ENCODE data around the gene NFX1.

The NFX1 gene

GRCh38 chr9:33290247-33291030 is at the start of gene NFX1:
TSS of gene NFX1 (plus strand) at chr9:33290516. CDS start at chr9:33290573, 57 bp downstream.
- DNase-seq (ENCODE audit: low read depth), result peak; percentile 98

- DNase-seq (ENCODE audit: low read depth), result no peak
Observed at GRCh38 chr9:33241298-33241697, 49.0 kb upstream of the NFX1 start.

GRCh38 chr9:33242609-33243134 is 47.6 kb upstream of the NFX1 start:
- DNase-seq (ENCODE audit: low read depth), result no peak

GRCh38 chr9:33244137-33244784 is 46.1 kb upstream of the NFX1 start:
- DNase-seq (ENCODE audit: low read depth), result no peak

GRCh38 chr9:33245341-33245740 is 45.0 kb upstream of the NFX1 start:
- no peak for DNase-seq (ENCODE audit: low read depth)

GRCh38 chr9:33246269-33246860 is 44.0 kb upstream of the NFX1 start:
- DNase-seq (ENCODE audit: low read depth), result no peak

GRCh38 chr9:33248606-33249005 is 41.7 kb upstream of the NFX1 start:
- no peak for DNase-seq (ENCODE audit: low read depth)

- no peak for DNase-seq (ENCODE audit: low read depth)
Observed at GRCh38 chr9:33249087-33249658, 41.1 kb upstream of the NFX1 start.

GRCh38 chr9:33249983-33250382 is 40.3 kb upstream of the NFX1 start:
- DNase-seq (ENCODE audit: low read depth), result no peak

- DNase-seq (ENCODE audit: low read depth), result peak; percentile 50
Observed at GRCh38 chr9:33250458-33250995, 39.8 kb upstream of the NFX1 start.

GRCh38 chr9:33254211-33254610 is 36.1 kb upstream of the NFX1 start:
- DNase-seq (ENCODE audit: low read depth), result no peak

- DNase-seq (ENCODE audit: low read depth), result no peak
Observed at GRCh38 chr9:33255014-33255413, 35.3 kb upstream of the NFX1 start.

GRCh38 chr9:33255471-33255870 is 34.8 kb upstream of the NFX1 start:
- no peak for DNase-seq (ENCODE audit: low read depth)

GRCh38 chr9:33256236-33256635 is 34.1 kb upstream of the NFX1 start:
- no peak for DNase-seq (ENCODE audit: low read depth)

GRCh38 chr9:33257276-33257675 is 33.0 kb upstream of the NFX1 start:
- no peak for DNase-seq (ENCODE audit: low read depth)

GRCh38 chr9:33260372-33260771 is 29.9 kb upstream of the NFX1 start:
- no peak for DNase-seq (ENCODE audit: low read depth)

GRCh38 chr9:33263131-33264002 is 26.9 kb upstream of the NFX1 start:
- no peak for DNase-seq (ENCODE audit: low read depth)

GRCh38 chr9:33264003-33264472 is 26.3 kb upstream of the NFX1 start:
- no peak for DNase-seq (ENCODE audit: low read depth)

GRCh38 chr9:33264473-33265177 is 25.7 kb upstream of the NFX1 start, which contains the start of the genes BAG1 and CHMP5:
TSS of gene BAG1 (minus strand) at chr9:33264708.
TSS of gene CHMP5 (plus strand) at chr9:33265049. CDS start at chr9:33265079, 30 bp downstream.
- peak; percentile 99 for DNase-seq (ENCODE audit: low read depth)

GRCh38 chr9:33265211-33265865 is 25.0 kb upstream of the NFX1 start:
- no peak for DNase-seq (ENCODE audit: low read depth)

All from GM04504 (cell line).